ENCODE measurements around the gene TMEM234. TPM values are rescaled to one million over a fixed set of nuclear protein-coding genes. Genes with fewer than 3 reads are reported as not detected.

The TMEM234 gene
- total RNA-seq, 1 donor from 2014 or later = 5.5 TPM

GRCh38 chr1:32179443-32180185 lies 42.5 kb downstream of the TMEM234 start, which contains the start of gene TXLNA:
TXLNA (plus strand) TSS chr1:32179675; CDS start chr1:32180346, 671 bp downstream.
- DNase-seq (ENCODE audit: low spot score) = peak; percentile 97

GRCh38 chr1:32179193-32179442 lies 43.0 kb downstream of the TMEM234 start:
- no peak for DNase-seq (ENCODE audit: low spot score)

- DNase-seq (ENCODE audit: low spot score) = no peak
These were observed 43.6 kb downstream of the TMEM234 start for GRCh38 chr1:32178380-32179192.

- no peak for DNase-seq (ENCODE audit: low spot score)
These were observed 49.4 kb downstream of the TMEM234 start for GRCh38 chr1:32172621-32173245.

GRCh38 chr1:32170991-32171390 lies 51.2 kb downstream of the TMEM234 start:
- DNase-seq (ENCODE audit: low spot score) = no peak

Other genes with a start within 250 kb of the TMEM234 start
- gene KHDRBS1, start 208.5 kb downstream of the TMEM234 start, total RNA-seq (ENCODE audit: insufficient read depth, low replicate concordance) = 59.0 TPM
- 0.96 TPM for gene TMEM39B, start 149.4 kb downstream of the TMEM234 start, total RNA-seq (ENCODE audit: insufficient read depth, low replicate concordance)
- 22.9 TPM for gene KPNA6, start 114.3 kb downstream of the TMEM234 start, total RNA-seq (ENCODE audit: insufficient read depth, low replicate concordance)
- gene TXLNA, start 42.7 kb downstream of the TMEM234 start, total RNA-seq (ENCODE audit: insufficient read depth, low replicate concordance) = 40.9 TPM
- gene CCDC28B, start 21.8 kb downstream of the TMEM234 start, total RNA-seq (ENCODE audit: insufficient read depth, low replicate concordance) = 7.2 TPM
- 1.7 TPM for gene IQCC, start 16.7 kb downstream of the TMEM234 start, total RNA-seq (ENCODE audit: insufficient read depth, low replicate concordance)
- gene DCDC2B, start 13.3 kb downstream of the TMEM234 start, total RNA-seq (ENCODE audit: insufficient read depth, low replicate concordance) = 0.72 TPM
- 125 TPM for gene EIF3I, start 54 bp upstream of the TMEM234 start, total RNA-seq (ENCODE audit: insufficient read depth, low replicate concordance)
- gene FAM167B, start 24.9 kb upstream of the TMEM234 start, total RNA-seq (ENCODE audit: insufficient read depth, low replicate concordance) = not detected
- gene LCK, start 28.9 kb upstream of the TMEM234 start, total RNA-seq (ENCODE audit: insufficient read depth, low replicate concordance) = 0.96 TPM
- 27.7 TPM for gene HDAC1, start 69.7 kb upstream of the TMEM234 start, total RNA-seq (ENCODE audit: insufficient read depth, low replicate concordance)
- gene MARCKSL1, start 113.9 kb upstream of the TMEM234 start, total RNA-seq (ENCODE audit: insufficient read depth, low replicate concordance) = 6.0 TPM
- gene FAM229A, start 140.1 kb upstream of the TMEM234 start, total RNA-seq (ENCODE audit: insufficient read depth, low replicate concordance) = 1.7 TPM
- 1.9 TPM for gene TSSK3, start 140.2 kb upstream of the TMEM234 start, total RNA-seq (ENCODE audit: insufficient read depth, low replicate concordance)
- 60.2 TPM for gene BSDC1, start 172.1 kb upstream of the TMEM234 start, total RNA-seq (ENCODE audit: insufficient read depth, low replicate concordance)
- gene ZBTB8B, start 242.7 kb upstream of the TMEM234 start, total RNA-seq (ENCODE audit: insufficient read depth, low replicate concordance) = 2.6 TPM

Measured in umbilical cord (tissue), 2 donors.